ENCODE measurements around the gene ZMIZ1. TPM values are rescaled to one million over a fixed set of nuclear protein-coding genes. Genes with fewer than 3 reads are reported as not detected.

The ZMIZ1 gene
- 10 to 100 TPM; 22.7 to 37.5 (median 31.7) TPM for total RNA-seq

GRCh38 chr10:79068562-79069324, at the start of gene ZMIZ1:
Gene ZMIZ1 (plus strand): TSS chr10:79068966. CDS start chr10:79201633, 132,667 bp downstream.
- peak; percentile 97 for TF ChIP-seq POLR2A (IDR thresholded peaks at IDR 0.05)
- TF ChIP-seq, protein P1, sequence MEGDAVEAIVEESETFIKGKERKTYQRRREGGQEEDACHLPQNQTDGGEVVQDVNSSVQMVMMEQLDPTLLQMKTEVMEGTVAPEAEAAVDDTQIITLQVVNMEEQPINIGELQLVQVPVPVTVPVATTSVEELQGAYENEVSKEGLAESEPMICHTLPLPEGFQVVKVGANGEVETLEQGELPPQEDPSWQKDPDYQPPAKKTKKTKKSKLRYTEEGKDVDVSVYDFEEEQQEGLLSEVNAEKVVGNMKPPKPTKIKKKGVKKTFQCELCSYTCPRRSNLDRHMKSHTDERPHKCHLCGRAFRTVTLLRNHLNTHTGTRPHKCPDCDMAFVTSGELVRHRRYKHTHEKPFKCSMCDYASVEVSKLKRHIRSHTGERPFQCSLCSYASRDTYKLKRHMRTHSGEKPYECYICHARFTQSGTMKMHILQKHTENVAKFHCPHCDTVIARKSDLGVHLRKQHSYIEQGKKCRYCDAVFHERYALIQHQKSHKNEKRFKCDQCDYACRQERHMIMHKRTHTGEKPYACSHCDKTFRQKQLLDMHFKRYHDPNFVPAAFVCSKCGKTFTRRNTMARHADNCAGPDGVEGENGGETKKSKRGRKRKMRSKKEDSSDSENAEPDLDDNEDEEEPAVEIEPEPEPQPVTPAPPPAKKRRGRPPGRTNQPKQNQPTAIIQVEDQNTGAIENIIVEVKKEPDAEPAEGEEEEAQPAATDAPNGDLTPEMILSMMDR (IDR thresholded peaks at IDR 0.05 in 4 of 5, conservative IDR thresholded peaks at IDR 0.05 in 1 of 5): peak in 3 of 5 experiments; percentile 20 to 49 (median 38)
- Histone ChIP-seq H3K27me3 (no peaks in the 10 kb centered on the region), H3K4me3 (peak within 1 kb of the TSS; percentile 71 to 98 (median 84)), H3K27ac (peak within 1 kb of the TSS; percentile 93 to 100 (median 98)), H3K36me3 (no peaks in the 10 kb centered on the region), H3K9me3 (no peaks in the 10 kb centered on the region), H3K4me1 (peaks cover 25 to 29% of the 10 kb centered on the region in 2 donors)
- in situ Hi-C loops (cut with MboI; ENCODE audit: low sequenced_read_pairs in 4 of 4): no loop called here
- intact Hi-C loops (cut with DNase I; ENCODE audit: low total_unique reads): loop anchor here (1.0 to 10.0 kb wide), 3 partner anchors 44 to 1034 kb away; partner anchors contain the start of gene RPS24
- peak; percentile 89 to 91 for DNase-seq
- ATAC-seq: peak; percentile 62 to 67

DNA sequence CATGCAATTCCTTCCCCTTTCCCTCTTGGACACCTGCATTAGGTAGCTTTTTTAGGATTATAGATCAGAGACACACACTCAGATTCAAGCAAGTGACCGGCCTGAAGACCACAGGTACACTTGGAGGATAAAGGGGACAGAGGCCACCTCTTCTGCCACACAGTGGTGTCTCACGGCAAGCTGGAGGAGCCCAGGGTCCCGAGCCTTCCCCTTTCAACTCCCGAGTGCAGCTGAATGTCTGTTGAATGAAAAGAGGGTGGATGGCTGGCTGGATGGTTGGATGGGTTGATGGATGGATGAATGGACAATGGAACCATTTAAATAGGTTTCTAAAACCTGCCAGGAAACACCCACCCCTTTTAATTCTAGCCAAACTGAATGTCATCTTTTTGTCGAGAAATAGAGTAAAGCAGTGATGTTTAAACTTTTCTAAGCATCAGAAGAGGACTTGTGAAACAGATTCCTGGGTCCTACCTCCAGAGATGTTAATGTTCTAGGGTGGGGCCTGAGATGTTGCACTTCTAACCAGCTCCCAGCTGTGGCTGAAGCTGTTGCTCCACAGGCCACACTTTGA, 49.2 kb upstream of the ZMIZ1 start:
- no peaks in the 10 kb centered on the region for H3K9me3 ChIP-seq
- no peaks in the 10 kb centered on the region for H3K36me3 ChIP-seq
- H3K27me3 ChIP-seq: no peaks in the 10 kb centered on the region
- TF ChIP-seq POLR2A (IDR thresholded peaks at IDR 0.05): no peak
- TF ChIP-seq, protein P1 (IDR thresholded peaks at IDR 0.05 in 4 of 5, conservative IDR thresholded peaks at IDR 0.05 in 1 of 5): no peak
- in situ Hi-C loops (cut with MboI; ENCODE audit: low sequenced_read_pairs in 4 of 4): no loop called here
- ATAC-seq: peak in 1 of 2 donors; percentile 15
- intact Hi-C loops (cut with DNase I; ENCODE audit: low total_unique reads): loop anchor here (5.0 kb wide), 1 partner anchor 133 kb away; no protein-coding TSS in a partner anchor
- peak overlapping the region; percentile 70 to 84 (median 82) for H3K27ac ChIP-seq
- peak in 1 of 2 donors; percentile 6 for DNase-seq
- H3K4me1 ChIP-seq: peaks cover 24 to 35% of the 10 kb centered on the region in 2 donors
- H3K4me3 ChIP-seq: no peak overlapping the region

DNA sequence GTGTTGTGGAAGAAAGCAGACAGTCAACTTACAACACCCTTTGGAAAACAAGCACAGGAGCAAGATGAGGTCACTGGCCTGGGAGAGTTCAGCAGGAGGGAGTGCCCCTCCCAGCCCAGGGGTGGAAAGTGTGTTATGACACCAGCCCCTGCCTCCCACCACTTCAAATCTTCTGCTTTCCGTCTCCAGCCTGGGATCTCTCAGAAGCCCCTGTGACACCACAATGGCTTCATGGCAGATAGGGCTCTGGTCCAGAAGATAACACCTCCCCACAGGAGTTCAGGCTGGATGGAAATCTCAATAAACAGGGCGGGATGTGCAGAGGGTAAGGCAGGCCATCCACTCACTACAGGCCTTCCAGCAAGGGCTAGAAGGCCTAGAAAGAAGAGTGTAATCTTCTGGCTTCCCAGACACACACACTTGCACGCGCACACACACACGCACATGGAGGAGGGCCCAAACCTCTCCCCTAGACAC, 48.7 kb upstream of the ZMIZ1 start:
- H3K4me3 ChIP-seq: no peak overlapping the region
- in situ Hi-C loops (cut with MboI; ENCODE audit: low sequenced_read_pairs in 4 of 4): no loop called here
- intact Hi-C loops (cut with DNase I; ENCODE audit: low total_unique reads): loop anchor here (5.0 kb wide), 1 partner anchor 132 kb away; no protein-coding TSS in a partner anchor

DNA sequence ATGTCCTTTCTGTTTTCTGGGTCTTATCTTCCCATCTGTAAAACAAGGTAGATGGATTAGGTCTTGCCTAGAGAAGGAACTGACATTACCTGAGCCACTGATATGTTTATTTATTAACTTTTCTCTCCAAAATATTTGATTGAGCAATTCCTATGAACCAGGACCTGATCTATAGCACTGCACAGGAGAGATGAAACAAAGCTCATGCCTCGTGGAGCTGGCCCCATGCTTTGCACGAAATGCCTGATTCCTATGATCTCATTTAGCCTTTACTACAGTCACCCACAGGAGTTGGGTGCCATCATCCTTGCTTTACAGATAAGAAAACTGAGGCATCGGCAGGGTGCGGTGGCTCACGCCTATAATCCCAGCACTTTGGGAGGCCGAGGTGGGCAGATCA, 48.2 kb upstream of the ZMIZ1 start:
- intact Hi-C loops (cut with DNase I; ENCODE audit: low total_unique reads): loop anchor here (5.0 kb wide), 1 partner anchor 132 kb away; no protein-coding TSS in a partner anchor
- no peak for TF ChIP-seq POLR2A (IDR thresholded peaks at IDR 0.05)
- TF ChIP-seq, protein P1 (IDR thresholded peaks at IDR 0.05 in 4 of 5, conservative IDR thresholded peaks at IDR 0.05 in 1 of 5): no peak
- peak overlapping the region in 3 of 4 donors; percentile 81 to 84 (median 84) for H3K27ac ChIP-seq
- H3K4me3 ChIP-seq: no peak overlapping the region
- no peak for ATAC-seq
- peak in 1 of 2 donors; percentile 4 for DNase-seq
- H3K9me3 ChIP-seq: no peaks in the 10 kb centered on the region
- in situ Hi-C loops (cut with MboI; ENCODE audit: low sequenced_read_pairs in 4 of 4): no loop called here
- H3K27me3 ChIP-seq: no peaks in the 10 kb centered on the region
- peaks cover 24 to 35% of the 10 kb centered on the region in 2 donors for H3K4me1 ChIP-seq
- no peaks in the 10 kb centered on the region for H3K36me3 ChIP-seq

More for the DNA sequence above, 48.7 kb upstream of the ZMIZ1 start:
- ATAC-seq: peak in 1 of 2 donors; percentile 30
- peak overlapping the region; percentile 70 to 84 (median 82) for H3K27ac ChIP-seq
- peaks cover 24 to 35% of the 10 kb centered on the region in 2 donors for H3K4me1 ChIP-seq
- peak; percentile 52 to 74 for DNase-seq
- no peaks in the 10 kb centered on the region for H3K27me3 ChIP-seq
- TF ChIP-seq, protein P1 (IDR thresholded peaks at IDR 0.05 in 4 of 5, conservative IDR thresholded peaks at IDR 0.05 in 1 of 5): no peak
- no peak for TF ChIP-seq POLR2A (IDR thresholded peaks at IDR 0.05)
- H3K36me3 ChIP-seq: no peaks in the 10 kb centered on the region
- no peaks in the 10 kb centered on the region for H3K9me3 ChIP-seq

Measured in gastrocnemius medialis (tissue), 4 donors.